GM12891 (cell line): ENCODE measurements around the gene CERS6.

Experiments used
- DNase-seq: peaks from one replicate; pipeline ENCODE4 v3.0.0; 2011; ENCODE audit warnings: low spot score; ENCODE audit not compliant: insufficient read length
- FAIRE-seq: peaks from 2 replicates; lab custom pipeline; 2011; peaks lifted over from hg19 to GRCh38; lab: Jason Lieb, UNC
- PAX5 ChIP-seq: IDR thresholded peaks from 2 replicates; pipeline ENCODE4 v1.6.1; 2011; ENCODE audit warnings: low read length, moderate library complexity, mild to moderate bottlenecking; ENCODE audit not compliant: insufficient read depth, severe bottlenecking
- POLR2A ChIP-seq: IDR thresholded peaks from 2 replicates; pipeline ENCODE4 v1.6.1; 2011; ENCODE audit warnings: low read depth, low read length, control low read depth
- POLR2AphosphoS5 ChIP-seq: IDR thresholded peaks from 2 replicates; pipeline ENCODE4 v1.6.1; 2011; ENCODE audit warnings: low read depth, low read length, control low read depth
- POU2F2 ChIP-seq: IDR thresholded peaks from 2 replicates; pipeline ENCODE4 v1.6.1; 2011; ENCODE audit warnings: low read depth, mild to moderate bottlenecking, control low read depth, low read length, moderate library complexity
- SPI1 ChIP-seq: IDR thresholded peaks from 2 replicates; pipeline ENCODE4 v1.6.1; 2011; ENCODE audit warnings: low read depth, low read length, control low read depth
- TAF1 ChIP-seq: IDR thresholded peaks from 2 replicates; pipeline ENCODE4 v1.6.1; 2011; ENCODE audit warnings: low read depth, low read length, control low read depth

The CERS6 gene

DNA sequence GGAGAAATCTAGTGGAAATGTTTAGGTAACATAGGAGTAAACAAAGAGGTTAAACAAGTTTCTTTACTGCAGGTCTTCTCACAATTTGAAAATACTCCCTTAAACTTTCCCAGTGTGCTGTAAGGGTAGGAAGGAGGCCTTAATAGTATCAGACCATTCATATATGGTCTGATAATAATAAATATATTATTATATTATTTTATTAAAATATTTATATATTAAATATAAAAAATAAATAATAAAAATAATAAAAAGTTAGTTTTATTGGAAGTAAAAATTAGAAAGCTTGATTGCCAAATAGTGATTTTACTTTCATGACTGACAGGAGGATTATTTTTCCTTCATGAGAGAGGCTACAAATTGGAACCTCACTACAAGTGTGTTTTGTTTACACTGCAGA, 353.5 kb downstream of the CERS6 start:
- FAIRE-seq (no peak), DNase-seq (no peak)
- TF ChIP-seq POLR2AphosphoS5 (no peak), TAF1 (no peak), POU2F2 (no peak), PAX5 (no peak), SPI1 (no peak), POLR2A (no peak)

DNA sequence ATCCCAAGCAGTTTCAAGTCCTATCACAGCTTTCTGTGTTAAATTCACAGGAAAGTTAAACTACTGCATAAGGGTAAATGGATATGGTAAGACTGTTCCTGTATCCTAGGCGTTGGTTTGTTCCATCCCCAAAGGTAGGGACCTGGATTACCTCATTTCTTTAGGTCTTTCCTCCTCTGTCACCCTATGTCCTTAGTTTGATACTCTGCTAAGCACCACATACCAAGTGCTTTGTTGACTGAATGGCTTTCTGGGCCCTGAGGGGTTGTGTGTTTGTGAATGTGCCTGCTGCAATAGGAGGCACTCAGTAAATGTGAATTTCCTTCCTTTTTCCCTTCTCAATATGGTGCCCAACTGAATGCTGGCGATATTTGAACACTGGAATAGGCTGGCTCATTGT, 354.2 kb downstream of the CERS6 start:
- DNase-seq (no peak), FAIRE-seq (no peak)
- TF ChIP-seq PAX5 (no peak), POLR2AphosphoS5 (no peak), TAF1 (no peak), POLR2A (no peak), SPI1 (no peak), POU2F2 (no peak)

DNA sequence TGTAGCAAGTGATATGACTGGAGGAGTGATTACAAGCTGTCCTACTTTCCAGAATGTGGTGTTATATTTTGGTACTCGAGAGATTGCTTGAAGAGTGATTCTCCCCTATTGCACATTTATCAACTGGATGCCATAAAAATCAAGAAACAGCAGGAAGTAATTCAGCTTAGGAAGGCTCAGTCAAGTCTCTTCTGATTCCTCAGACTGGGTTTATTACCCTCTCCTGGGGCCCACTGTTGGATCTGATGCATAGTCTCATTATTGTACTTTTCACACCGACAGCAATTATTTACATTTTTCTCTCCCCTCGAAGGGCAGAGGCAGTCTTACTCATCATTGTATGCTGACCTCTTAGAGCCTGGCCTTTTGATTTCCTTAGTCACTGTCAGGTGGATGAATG, 355.6 kb downstream of the CERS6 start:
- FAIRE-seq = no peak

DNA sequence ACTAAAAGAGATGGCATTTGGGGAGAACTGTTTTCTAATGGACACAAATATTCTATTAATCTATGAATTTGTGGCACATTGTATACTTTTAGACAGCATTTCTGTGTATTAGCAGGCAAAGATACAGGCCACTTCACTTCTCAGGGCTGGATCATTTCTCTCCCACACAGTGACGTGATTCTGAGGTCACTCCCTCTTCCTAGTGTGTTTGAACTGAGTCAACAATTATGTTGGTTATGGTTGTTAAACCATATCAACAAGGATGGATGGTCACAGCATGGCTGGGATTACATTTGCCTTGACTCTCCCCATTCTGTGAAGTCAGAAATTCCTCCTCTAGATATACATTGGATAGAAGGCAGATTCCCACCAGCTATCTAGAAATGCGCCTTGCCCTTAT, 358.0 kb downstream of the CERS6 start:
- TF ChIP-seq SPI1 (no peak), POLR2AphosphoS5 (no peak), PAX5 (no peak), POU2F2 (no peak), POLR2A (no peak), TAF1 (no peak)
- no peak for FAIRE-seq
- no peak for DNase-seq

More for the DNA sequence above, 355.6 kb downstream of the CERS6 start:
- DNase-seq = no peak
- TF ChIP-seq POLR2AphosphoS5 (no peak), POU2F2 (no peak), PAX5 (no peak), POLR2A (no peak), SPI1 (no peak), TAF1 (no peak)

DNA sequence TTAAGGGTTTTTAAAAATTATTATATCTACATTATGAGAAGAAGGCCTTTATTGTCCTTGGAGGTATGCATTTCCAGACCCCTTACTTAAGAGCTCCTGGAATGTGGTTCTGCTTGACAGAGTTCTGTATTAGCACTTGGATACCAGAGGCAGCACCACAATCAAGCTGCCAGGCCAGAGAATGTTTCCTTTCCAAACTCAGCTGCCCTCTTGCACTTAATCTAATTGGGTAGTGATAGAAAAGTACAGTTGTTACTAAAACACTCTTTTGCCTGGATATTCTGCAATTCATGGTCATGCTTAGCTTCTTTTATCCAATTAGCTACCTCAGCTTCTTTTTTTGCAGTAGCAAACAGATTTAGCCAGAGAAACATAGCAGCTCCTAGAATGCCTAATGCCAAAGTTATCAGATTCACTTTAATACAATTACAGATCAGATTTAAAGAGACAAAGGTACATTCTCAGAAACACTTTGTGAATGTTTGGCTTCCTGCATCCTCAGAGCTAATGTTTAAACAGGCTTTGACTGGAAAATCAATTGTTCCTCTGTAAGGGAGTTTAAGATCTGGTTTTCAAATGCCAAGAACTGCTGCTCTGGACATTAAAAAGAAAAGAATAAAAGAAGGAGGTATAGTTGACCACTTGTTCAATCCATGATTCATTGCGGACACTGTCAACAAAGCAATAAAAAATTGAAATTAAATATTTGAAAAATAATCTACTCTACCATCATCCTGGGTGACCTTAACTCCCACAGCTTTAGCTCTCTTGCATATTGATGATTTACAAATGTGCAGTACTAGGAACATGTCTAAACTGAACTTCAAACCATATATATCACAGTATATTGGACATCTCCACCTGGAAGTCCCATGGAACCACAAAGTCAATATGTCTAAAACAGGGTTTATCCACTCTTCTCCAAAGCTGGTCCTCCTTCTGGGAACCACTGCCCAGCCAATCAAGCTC, 359.2 kb downstream of the CERS6 start:
- no peak for FAIRE-seq
- TF ChIP-seq PAX5 = no peak
- TF ChIP-seq POU2F2 = no peak
- no peak for TF ChIP-seq TAF1

DNA sequence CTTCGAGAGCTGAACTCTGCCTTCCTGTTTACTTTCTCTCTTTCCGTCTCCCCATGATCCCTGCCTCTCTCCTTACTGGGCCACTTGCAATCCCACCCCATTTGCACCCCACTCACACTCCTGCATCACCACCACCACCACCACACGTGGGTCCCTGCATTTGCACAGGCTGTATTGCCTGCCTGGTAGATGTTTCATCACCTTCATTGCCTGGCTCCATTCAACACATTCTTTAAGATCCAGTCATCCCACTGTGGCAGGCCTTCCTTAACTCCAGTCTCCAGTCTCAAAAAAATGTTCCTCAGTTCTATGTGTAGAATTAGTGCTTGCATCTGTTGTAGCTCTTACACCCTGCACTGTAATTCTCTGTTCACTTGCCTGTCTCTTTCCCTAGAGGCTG, 360.3 kb downstream of the CERS6 start:
- DNase-seq (no peak), FAIRE-seq (no peak)
- TF ChIP-seq SPI1 (no peak), PAX5 (no peak), POU2F2 (no peak), POLR2AphosphoS5 (no peak), TAF1 (no peak), POLR2A (no peak)

More for the DNA sequence above, 359.2 kb downstream of the CERS6 start:
- no peak for DNase-seq

- no peak for FAIRE-seq
- no peak for DNase-seq
- no peak for TF ChIP-seq PAX5
- no peak for TF ChIP-seq TAF1
- TF ChIP-seq SPI1 = no peak
- no peak for TF ChIP-seq POLR2A
- TF ChIP-seq POU2F2 = no peak
- no peak for TF ChIP-seq POLR2AphosphoS5
These were observed 363.1 kb downstream of the CERS6 start for GRCh38 chr2:168819050-168819715.

DNA sequence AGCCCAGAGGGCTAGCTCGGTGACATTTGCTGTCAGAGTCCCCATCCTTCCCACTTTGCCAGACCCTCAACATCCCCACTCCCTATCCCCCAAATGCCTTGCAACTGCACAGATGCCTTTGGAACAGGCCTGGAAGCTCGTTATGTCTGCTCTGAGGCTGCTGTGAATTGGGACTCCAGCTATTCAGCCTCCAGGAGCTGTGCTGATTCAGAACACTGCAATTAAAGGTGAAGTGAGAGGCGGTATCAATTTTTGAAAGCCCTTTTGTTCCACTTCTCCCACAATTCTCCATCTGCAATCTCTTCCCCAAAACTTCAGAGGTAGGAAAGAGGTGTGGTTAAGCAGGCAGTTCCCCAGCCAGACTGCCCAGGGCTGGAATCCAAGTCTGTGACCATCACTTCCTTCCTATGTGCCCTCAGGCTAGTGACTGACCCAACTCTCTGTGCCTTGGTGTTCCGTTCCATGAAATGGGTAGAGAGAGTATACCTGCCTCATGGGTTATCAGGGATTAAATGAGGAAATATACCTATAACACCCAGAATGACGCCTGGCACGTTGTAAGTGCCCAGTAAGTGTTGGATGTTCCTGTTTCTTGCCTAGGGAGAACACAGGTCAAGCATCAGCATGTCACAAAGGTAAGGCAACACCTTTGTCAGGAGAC, 363.9 kb downstream of the CERS6 start:
- FAIRE-seq = no peak
- no peak for DNase-seq
- TF ChIP-seq POLR2A (no peak), POLR2AphosphoS5 (no peak), SPI1 (no peak), TAF1 (no peak), POU2F2 (no peak), PAX5 (no peak)

GRCh38 chr2:168821577-168821976, 365.5 kb downstream of the CERS6 start:
- no peak for TF ChIP-seq SPI1
- TF ChIP-seq TAF1 = no peak
- no peak for TF ChIP-seq PAX5
- no peak for TF ChIP-seq POLR2A
- no peak for TF ChIP-seq POLR2AphosphoS5
- no peak for TF ChIP-seq POU2F2
- DNase-seq (no peak), FAIRE-seq (no peak)

DNA sequence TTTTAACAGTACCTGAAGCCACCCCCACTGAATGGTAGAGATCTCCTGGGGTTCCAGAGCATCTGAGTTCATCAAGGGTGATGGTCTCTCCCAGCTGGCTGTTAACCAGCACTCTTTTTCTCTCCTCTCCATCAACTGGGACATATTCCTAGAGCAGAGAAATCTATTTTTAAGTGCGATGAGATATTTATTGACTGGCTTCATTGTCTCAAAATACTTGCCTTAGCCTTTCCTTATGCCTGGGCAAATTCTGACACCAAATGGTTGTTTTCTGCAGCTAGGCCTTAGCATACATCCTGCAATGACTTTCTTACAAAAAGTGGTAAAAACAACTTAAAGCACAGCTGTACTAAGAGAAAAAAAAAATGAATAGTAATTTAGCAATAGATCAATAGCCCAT, 365.9 kb downstream of the CERS6 start:
- no peak for FAIRE-seq
- no peak for DNase-seq
- TF ChIP-seq TAF1 (no peak), PAX5 (no peak), POLR2AphosphoS5 (no peak), SPI1 (no peak), POU2F2 (no peak), POLR2A (no peak)
